ENCODE data around the gene IL1RAPL2.
"Not testable (repeated sequence)": the region's sequence is repeated elsewhere in the genome, so short reads cannot be mapped to it uniquely, and the experiment has no call there.

The IL1RAPL2 gene

DNA sequence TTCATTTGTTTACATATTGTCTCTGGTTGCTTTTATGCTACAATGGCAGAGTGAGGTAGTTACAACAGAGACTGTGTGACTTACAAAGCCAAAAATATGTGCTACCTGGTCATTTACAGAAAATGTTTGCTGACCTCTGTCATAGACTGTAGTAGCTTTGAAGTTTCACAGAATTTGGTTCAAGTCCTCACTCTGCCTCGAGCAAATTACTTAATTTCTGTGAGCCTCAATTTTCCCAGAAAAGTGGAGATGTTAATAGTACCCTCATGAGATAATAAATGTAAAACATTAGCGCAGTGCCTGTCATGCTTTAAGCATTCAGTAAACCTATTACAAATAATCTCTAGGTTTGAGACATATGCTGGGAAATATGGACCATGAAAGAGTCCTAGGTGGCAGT lies 1237.9 kb downstream of the IL1RAPL2 start:
- no peak for DNase-seq (ENCODE audit: low read depth)

DNA sequence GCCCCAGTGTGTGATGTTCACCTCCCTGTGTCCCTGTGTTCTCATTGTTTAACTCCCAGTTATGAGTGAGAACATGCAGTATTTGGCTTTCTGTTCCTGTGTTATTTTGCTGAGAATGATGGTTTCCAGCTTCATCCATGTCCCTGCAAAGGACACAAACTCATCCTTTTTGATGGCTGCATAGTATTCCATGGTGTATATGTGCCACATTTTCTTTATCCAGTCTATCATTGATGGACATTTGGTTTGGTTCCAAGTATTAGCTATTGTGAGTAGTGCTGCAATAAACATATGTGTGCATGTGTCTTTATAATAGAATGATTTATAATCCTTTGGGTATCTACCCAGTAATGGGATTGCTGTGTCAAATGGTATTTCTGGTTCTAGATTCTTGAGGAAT lies 1239.7 kb downstream of the IL1RAPL2 start:
- not testable (repeated sequence) for DNase-seq (ENCODE audit: low read depth)

DNA sequence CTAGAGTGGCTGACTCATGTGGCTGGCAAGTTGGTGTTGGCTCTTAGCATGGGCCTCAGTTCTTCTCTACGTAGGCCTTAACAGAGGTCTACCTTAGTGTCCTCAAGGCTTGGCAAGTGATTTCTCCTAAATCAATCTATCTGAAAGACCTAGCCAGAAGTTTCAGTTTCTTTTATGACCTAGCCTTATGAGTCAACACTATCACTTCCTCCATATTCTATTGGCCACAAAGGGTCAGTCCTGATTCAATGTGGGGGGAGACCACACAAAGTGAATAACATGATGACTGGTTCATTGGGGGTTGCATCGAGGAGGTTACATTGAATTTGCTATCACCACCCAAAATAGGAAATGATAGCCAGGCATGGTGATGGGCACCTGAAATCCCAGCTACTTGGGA lies 1250.5 kb downstream of the IL1RAPL2 start:
- no peak for DNase-seq (ENCODE audit: low read depth)

Data from stromal cell of bone marrow (primary cell).